Measurements from ENCODE around the gene KRT24. TPM values are rescaled to one million over a fixed set of nuclear protein-coding genes. Genes with fewer than 3 reads are reported as not detected.

The KRT24 gene
- total RNA-seq, 4 donors from 2014 or later, result not detected

DNA sequence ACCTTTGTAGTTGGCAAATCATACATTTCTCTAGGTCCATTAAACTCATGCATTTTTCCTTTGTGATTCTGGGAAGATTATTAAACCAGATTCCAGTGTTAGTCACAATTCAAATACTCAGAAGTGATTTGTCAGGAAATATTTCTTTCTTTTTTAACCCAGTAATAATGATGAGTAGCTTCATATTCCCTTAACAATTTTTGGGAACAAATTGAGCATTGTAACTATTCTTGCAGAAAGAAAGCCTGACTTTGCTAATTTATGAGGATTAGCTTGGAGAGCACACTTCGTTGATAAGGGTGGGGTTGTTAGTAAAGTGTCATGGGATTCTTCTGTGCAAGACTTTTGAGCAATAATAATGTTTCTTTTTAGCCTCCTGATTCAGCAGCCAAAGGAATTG lies 18.7 kb upstream of the KRT24 start:
- H3K9me3 ChIP-seq, result no peaks in the 10 kb centered on the region
- H3K4me3 ChIP-seq, result no peak overlapping the region
- WGBS, result 44% methylated on average over 1 of the region's 1 CpG
- H3K27me3 ChIP-seq, result no peaks in the 10 kb centered on the region
- no peak for DNase-seq (ENCODE audit: low spot score in 2 of 2)
- H3K27ac ChIP-seq, result no peak overlapping the region
- no peaks in the 10 kb centered on the region for H3K4me1 ChIP-seq
- TF ChIP-seq POLR2AphosphoS5 (IDR thresholded peaks at IDR 0.05), result no peak
- no peak for TF ChIP-seq POLR2A (IDR thresholded peaks at IDR 0.05)
- TF ChIP-seq EP300 (IDR thresholded peaks at IDR 0.05), result no peak
- TF ChIP-seq, protein P1, sequence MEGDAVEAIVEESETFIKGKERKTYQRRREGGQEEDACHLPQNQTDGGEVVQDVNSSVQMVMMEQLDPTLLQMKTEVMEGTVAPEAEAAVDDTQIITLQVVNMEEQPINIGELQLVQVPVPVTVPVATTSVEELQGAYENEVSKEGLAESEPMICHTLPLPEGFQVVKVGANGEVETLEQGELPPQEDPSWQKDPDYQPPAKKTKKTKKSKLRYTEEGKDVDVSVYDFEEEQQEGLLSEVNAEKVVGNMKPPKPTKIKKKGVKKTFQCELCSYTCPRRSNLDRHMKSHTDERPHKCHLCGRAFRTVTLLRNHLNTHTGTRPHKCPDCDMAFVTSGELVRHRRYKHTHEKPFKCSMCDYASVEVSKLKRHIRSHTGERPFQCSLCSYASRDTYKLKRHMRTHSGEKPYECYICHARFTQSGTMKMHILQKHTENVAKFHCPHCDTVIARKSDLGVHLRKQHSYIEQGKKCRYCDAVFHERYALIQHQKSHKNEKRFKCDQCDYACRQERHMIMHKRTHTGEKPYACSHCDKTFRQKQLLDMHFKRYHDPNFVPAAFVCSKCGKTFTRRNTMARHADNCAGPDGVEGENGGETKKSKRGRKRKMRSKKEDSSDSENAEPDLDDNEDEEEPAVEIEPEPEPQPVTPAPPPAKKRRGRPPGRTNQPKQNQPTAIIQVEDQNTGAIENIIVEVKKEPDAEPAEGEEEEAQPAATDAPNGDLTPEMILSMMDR (IDR thresholded peaks at IDR 0.05), result no peak
- no peaks in the 10 kb centered on the region for H3K36me3 ChIP-seq

DNA sequence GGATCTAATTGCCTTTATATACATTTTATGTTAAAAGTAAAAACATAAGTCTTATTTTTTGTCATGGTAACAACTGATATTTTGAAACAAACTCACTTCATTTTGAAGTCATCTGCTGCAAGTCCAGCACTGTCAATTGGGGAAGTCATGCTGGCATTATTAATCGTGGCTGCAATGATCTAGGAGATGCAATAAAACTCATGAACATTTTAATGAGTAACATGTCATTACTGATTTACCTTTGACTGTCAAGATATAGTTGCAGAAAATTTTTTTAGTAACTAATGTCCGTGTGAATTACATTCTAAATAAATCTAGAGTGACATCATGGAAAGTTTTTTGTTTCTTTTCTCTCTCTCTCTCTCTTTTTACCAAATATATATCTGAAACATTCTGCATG lies 17.3 kb upstream of the KRT24 start:
- no peak overlapping the region for H3K27ac ChIP-seq
- H3K36me3 ChIP-seq, result no peaks in the 10 kb centered on the region
- no peaks in the 10 kb centered on the region for H3K4me1 ChIP-seq
- no peak for DNase-seq (ENCODE audit: low spot score in 2 of 2)
- no peaks in the 10 kb centered on the region for H3K9me3 ChIP-seq
- H3K4me3 ChIP-seq, result no peak overlapping the region
- TF ChIP-seq POLR2AphosphoS5 (IDR thresholded peaks at IDR 0.05) (no peak), POLR2A (IDR thresholded peaks at IDR 0.05) (no peak), EP300 (IDR thresholded peaks at IDR 0.05) (no peak)
- TF ChIP-seq, protein P1 (IDR thresholded peaks at IDR 0.05), result no peak
- WGBS, result 46% methylated on average over 2 of the region's 2 CpGs
- no peaks in the 10 kb centered on the region for H3K27me3 ChIP-seq

DNA sequence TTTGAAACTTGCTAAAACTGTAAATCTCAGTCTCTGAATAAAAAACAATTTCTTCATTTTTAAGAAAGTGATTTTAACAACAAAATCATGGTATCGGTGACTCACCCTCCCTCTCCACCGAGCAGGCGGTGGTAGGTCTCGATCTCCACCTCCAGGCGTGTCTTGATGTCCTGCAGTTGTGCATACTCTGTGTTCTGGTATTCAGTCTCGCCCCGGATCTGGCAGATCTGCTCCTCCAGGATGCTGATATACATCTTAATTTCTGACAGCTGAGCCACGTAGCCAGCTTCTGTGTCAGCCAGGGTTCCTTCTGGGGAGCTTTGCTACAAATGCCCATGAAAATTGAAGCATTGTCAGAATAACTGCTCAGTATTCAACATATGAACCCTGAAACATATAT lies 15.4 kb upstream of the KRT24 start:
- H3K9me3 ChIP-seq, result no peaks in the 10 kb centered on the region
- 26% methylated on average over 8 of the region's 8 CpGs for WGBS
- no peak overlapping the region for H3K27ac ChIP-seq
- H3K36me3 ChIP-seq, result no peaks in the 10 kb centered on the region
- no peak for DNase-seq (ENCODE audit: low spot score in 2 of 2)
- no peak overlapping the region for H3K4me3 ChIP-seq
- TF ChIP-seq, protein P1 (IDR thresholded peaks at IDR 0.05), result no peak
- TF ChIP-seq POLR2A (IDR thresholded peaks at IDR 0.05) (no peak), POLR2AphosphoS5 (IDR thresholded peaks at IDR 0.05) (no peak), EP300 (IDR thresholded peaks at IDR 0.05) (no peak)
- H3K4me1 ChIP-seq, result no peaks in the 10 kb centered on the region
- peaks cover 4% of the 10 kb centered on the region for H3K27me3 ChIP-seq

DNA sequence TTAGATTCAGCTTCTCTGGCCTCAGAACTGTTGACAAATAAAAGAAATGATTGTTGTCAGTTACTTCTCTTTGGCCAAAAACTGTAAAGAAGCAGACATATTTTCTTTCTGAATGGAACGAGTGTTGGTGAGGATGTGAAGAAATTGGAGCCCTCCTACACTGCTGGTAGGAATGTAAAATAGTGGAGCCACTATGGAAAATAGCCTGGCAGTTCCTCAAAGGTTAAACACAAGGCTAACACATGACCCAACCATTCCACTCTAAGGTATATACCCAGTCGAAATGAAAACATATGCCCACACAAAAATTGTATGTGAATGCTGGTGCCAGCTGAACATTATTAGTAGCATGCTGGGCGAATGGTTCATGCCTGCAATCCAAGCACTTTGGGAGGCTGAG lies 14.2 kb upstream of the KRT24 start:
- no peak overlapping the region for H3K27ac ChIP-seq
- no peak for DNase-seq (ENCODE audit: low spot score in 2 of 2)
- no peaks in the 10 kb centered on the region for H3K36me3 ChIP-seq
- no peaks in the 10 kb centered on the region for H3K9me3 ChIP-seq
- no peak overlapping the region for H3K4me3 ChIP-seq
- peaks cover 4% of the 10 kb centered on the region for H3K27me3 ChIP-seq
- 80% methylated on average over 3 of the region's 3 CpGs for WGBS
- H3K4me1 ChIP-seq, result no peaks in the 10 kb centered on the region
- TF ChIP-seq POLR2AphosphoS5 (IDR thresholded peaks at IDR 0.05) (no peak), POLR2A (IDR thresholded peaks at IDR 0.05) (no peak)

DNA sequence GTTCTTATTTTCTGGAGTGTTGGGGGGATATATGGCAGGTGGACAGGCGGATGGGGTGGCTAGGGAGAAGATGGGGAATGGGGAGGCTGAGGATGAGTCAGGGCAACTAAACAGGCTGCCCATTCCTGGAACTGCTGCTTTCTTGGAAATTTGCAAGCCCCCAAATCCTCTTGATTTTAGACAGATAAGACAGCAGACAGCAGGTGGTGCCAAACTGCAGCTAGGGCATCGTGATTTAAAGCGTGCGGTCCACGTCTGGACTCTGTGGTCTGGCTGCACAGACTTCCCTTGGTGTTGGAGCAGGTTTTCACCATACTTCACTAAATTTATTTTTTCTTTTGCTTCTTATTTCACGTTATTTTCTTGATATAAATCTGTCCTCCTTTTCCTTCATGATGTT lies 10.9 kb upstream of the KRT24 start:
- no peak overlapping the region for H3K4me3 ChIP-seq
- no peaks in the 10 kb centered on the region for H3K4me1 ChIP-seq
- H3K27ac ChIP-seq, result no peak overlapping the region
- 64% methylated on average over 6 of the region's 6 CpGs for WGBS
- H3K9me3 ChIP-seq, result no peaks in the 10 kb centered on the region
- H3K36me3 ChIP-seq, result no peaks in the 10 kb centered on the region
- DNase-seq (ENCODE audit: low spot score in 2 of 2), result no peak
- H3K27me3 ChIP-seq, result peaks cover 4% of the 10 kb centered on the region
- TF ChIP-seq, protein P1 (IDR thresholded peaks at IDR 0.05), result no peak
- TF ChIP-seq POLR2A (IDR thresholded peaks at IDR 0.05) (no peak), EP300 (IDR thresholded peaks at IDR 0.05) (no peak), POLR2AphosphoS5 (IDR thresholded peaks at IDR 0.05) (no peak)

DNA sequence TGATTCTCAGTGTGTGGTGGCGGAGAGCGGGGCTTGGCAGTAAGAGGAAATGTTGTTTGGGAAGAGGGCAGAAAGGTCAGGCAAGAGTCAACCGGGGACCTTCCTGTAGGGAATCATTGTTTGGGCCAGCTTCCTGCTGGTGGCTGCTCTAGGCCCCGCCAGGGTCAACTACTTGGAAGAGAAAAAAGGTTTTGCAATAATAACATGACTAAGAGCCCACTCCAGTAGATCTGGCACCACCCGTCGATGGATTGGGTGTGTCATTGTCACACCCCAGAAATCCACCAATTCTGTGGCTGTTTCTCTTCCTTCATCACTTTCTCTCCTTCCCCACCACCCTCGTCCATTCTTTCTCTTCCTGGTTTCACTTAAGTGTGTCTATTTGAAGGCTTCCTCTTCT lies 4.2 kb upstream of the KRT24 start:
- peaks cover 7% of the 10 kb centered on the region for H3K4me1 ChIP-seq
- WGBS, result 59% methylated on average over 7 of the region's 7 CpGs
- TF ChIP-seq EP300 (IDR thresholded peaks at IDR 0.05), result no peak
- TF ChIP-seq POLR2AphosphoS5 (IDR thresholded peaks at IDR 0.05), result no peak
- no peak for TF ChIP-seq POLR2A (IDR thresholded peaks at IDR 0.05)
- TF ChIP-seq, protein P1 (IDR thresholded peaks at IDR 0.05), result no peak
- DNase-seq (ENCODE audit: low spot score in 2 of 2), result peak; percentile 72 to 84
- peaks cover 5% of the 10 kb centered on the region for H3K27me3 ChIP-seq
- no peak overlapping the region for H3K4me3 ChIP-seq
- H3K27ac ChIP-seq, result no peak overlapping the region
- no peaks in the 10 kb centered on the region for H3K9me3 ChIP-seq
- no peaks in the 10 kb centered on the region for H3K36me3 ChIP-seq

Data from suprapubic skin (tissue), 4 donors.